HepG2 (cell line): Measurements from ENCODE around the gene ABAT. TPM values are rescaled to one million over a fixed set of nuclear protein-coding genes. Genes with fewer than 3 reads are reported as not detected.

ENCODE experiments used
- EEA1 ChIP-seq: sonication (generic); formaldehyde crosslinking; IDR thresholded peaks from 2 replicates; pipeline ENCODE4 v1.5.1; 2020; ENCODE audit warnings: mild to moderate bottlenecking, missing genetic modification reagents, borderline replicate concordance
- HNRNPK ChIP-seq: fragments of 200-400 bp; formaldehyde crosslinking; IDR thresholded peaks from 2 replicates; pipeline ENCODE4 v1.6.1; 2018; ENCODE audit warnings: low read length, low read depth, moderate library complexity, mild to moderate bottlenecking; ENCODE audit not compliant: poor library complexity, severe bottlenecking
- MAF1 ChIP-seq: sonication (generic); formaldehyde crosslinking; IDR thresholded peaks from 2 replicates; pipeline ENCODE4 v1.5.0; 2020; ENCODE audit warnings: missing genetic modification reagents, borderline replicate concordance
- NR2F1 ChIP-seq, 2 experiments: fragments of 450-650 bp in 1 of 2; formaldehyde crosslinking in 1 of 2; IDR thresholded peaks; 2 replicates each; pipeline versions ENCODE4 v1.5.0 to v1.6.1; 2016 to 2020; ENCODE audit warnings: mild to moderate bottlenecking in 1 of 2, missing compliant biosample characterization in 1 of 2, missing genetic modification reagents in 1 of 2, moderate library complexity in 1 of 2
- SRF ChIP-seq: IDR thresholded peaks from 2 replicates; pipeline ENCODE4 v1.6.1; 2011; ENCODE audit warnings: mild to moderate bottlenecking, low read depth, low read length, moderate library complexity
- TRIM24 ChIP-seq: sonication (generic); formaldehyde crosslinking; IDR thresholded peaks from 2 replicates; pipeline ENCODE4 v1.8.0; 2022; ENCODE audit warnings: mild to moderate bottlenecking, missing genetic modification reagents
- ZNF530 ChIP-seq: sonication (generic); formaldehyde crosslinking; IDR thresholded peaks from 2 replicates; pipeline ENCODE4 v1.5.0; 2020; ENCODE audit warnings: low read depth, mild to moderate bottlenecking, missing genetic modification reagents
- ZNF562 ChIP-seq: sonication (generic); formaldehyde crosslinking; IDR thresholded peaks from 2 replicates; pipeline ENCODE4 v1.8.0; 2022; ENCODE audit warnings: missing genetic modification reagents, borderline replicate concordance
- ZNF660 ChIP-seq: sonication (generic); formaldehyde crosslinking; IDR thresholded peaks from 2 replicates; pipeline ENCODE4 v1.5.1; 2020; ENCODE audit warnings: mild to moderate bottlenecking, low read depth, missing genetic modification reagents, borderline replicate concordance
- ZNF747 ChIP-seq: sonication (generic); formaldehyde crosslinking; IDR thresholded peaks from 2 replicates; pipeline ENCODE4 v1.8.1; 2023; ENCODE audit warnings: missing genetic modification reagents, mild to moderate bottlenecking, borderline replicate concordance
- polyA plus RNA-seq, 8 experiments: library from polyadenylated mRNA; depleted of rRNA in 3 of 8; stranded (reverse) in 7 of 8; unstranded in 1 of 8; fragments of >200 nt; fragmentation: Illumina TruSeq in 4 of 8; extraction: Trizol in 4 of 8; gene quantifications; 2 replicates each; pipeline versions ENCODE4 v1.2.1 to v1.2.3, GENCODE V29; 2011 to 2016; ENCODE audit warnings: low read depth in 4 of 8, missing spikeins in 1 of 8, mixed read lengths in 1 of 8; ENCODE audit not compliant: insufficient read depth in 1 of 8
- total RNA-seq, 5 experiments: library from RNA; depleted of rRNA; stranded (reverse); fragments of >200 nt; fragmentation: Illumina TruSeq; extraction: Trizol; gene quantifications; 2 replicates each; pipeline ENCODE4 v1.2.3, GENCODE V29; 2016; ENCODE audit warnings: low read depth in 1 of 5
- TF ChIP-seq, protein P1 (sequence below): IDR thresholded peaks from 2 replicates; pipeline ENCODE4 v1.6.1; 2018; ENCODE audit warnings: missing genetic modification reagents, mild to moderate bottlenecking, missing compliant biosample characterization
- TF ChIP-seq, protein P2 (sequence below): IDR thresholded peaks from 2 replicates; pipeline ENCODE4 v1.6.1; 2016; ENCODE audit warnings: missing genetic modification reagents, missing compliant biosample characterization
- TF ChIP-seq, protein P3 (sequence below): sonication (generic); formaldehyde crosslinking; IDR thresholded peaks from 2 replicates; pipeline ENCODE4 v1.5.0; 2020; ENCODE audit warnings: mild to moderate bottlenecking, missing genetic modification reagents
- TF ChIP-seq, protein P4 (sequence below): sonication (generic); formaldehyde crosslinking; IDR thresholded peaks from 2 replicates; pipeline ENCODE4 v1.5.0; 2020; ENCODE audit warnings: mild to moderate bottlenecking, missing genetic modification reagents
- TF ChIP-seq, protein P5 (sequence below): sonication (generic); formaldehyde crosslinking; conservative IDR thresholded peaks from 2 replicates; pipeline ENCODE4 v1.4.0; 2020; ENCODE audit warnings: missing genetic modification reagents
- TF ChIP-seq, protein P6 (sequence below): sonication (generic); formaldehyde crosslinking; conservative IDR thresholded peaks from 2 replicates; pipeline ENCODE4 v1.4.0; 2020; ENCODE audit warnings: missing genetic modification reagents
- TF ChIP-seq, protein P7 (sequence below): sonication (generic); formaldehyde crosslinking; IDR thresholded peaks from 2 replicates; pipeline ENCODE4 v1.4.0; 2020; ENCODE audit warnings: mild to moderate bottlenecking, low read depth, missing genetic modification reagents
- TF ChIP-seq, protein P8 (sequence below): sonication (generic); formaldehyde crosslinking; IDR thresholded peaks from 2 replicates; pipeline ENCODE4 v1.8.1; 2023; ENCODE audit warnings: mild to moderate bottlenecking, inconsistent platforms, moderate library complexity, missing genetic modification reagents, borderline replicate concordance

The ABAT gene
- total and polyA plus RNA-seq, 2 of the 13 experiments (the other 11 are each of a cell fraction or from before 2014, with no cell fraction given): 47.6 to 97.3 TPM

DNA sequence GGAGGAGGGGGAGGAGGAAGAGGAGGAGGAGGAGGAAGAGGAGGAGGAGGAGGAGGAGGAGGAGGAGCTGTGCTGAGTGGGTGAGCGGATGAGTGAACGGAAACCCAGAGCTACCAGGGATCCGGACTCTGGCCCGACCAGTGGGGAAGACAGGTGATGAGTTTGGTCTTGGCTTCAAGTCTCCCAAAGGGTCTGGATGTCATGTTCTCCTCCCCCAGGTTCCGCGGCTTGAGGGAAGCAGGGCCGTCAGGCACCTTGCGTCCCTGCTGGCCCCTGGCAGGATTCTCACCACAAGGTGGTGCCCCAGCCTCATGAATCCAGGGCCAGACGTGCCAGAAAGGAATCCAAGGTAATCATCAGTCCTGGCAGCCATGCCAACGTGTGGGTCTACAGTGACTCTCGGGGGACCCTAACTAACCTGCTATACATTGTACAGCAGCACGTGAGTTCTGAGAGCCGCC, 13.5 kb upstream of the ABAT start (continued):
- TF ChIP-seq, protein P1, sequence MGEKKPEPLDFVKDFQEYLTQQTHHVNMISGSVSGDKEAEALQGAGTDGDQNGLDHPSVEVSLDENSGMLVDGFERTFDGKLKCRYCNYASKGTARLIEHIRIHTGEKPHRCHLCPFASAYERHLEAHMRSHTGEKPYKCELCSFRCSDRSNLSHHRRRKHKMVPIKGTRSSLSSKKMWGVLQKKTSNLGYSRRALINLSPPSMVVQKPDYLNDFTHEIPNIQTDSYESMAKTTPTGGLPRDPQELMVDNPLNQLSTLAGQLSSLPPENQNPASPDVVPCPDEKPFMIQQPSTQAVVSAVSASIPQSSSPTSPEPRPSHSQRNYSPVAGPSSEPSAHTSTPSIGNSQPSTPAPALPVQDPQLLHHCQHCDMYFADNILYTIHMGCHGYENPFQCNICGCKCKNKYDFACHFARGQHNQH (CRISPR knock-in tag): no peak; the same call in 1 of the 2 replicates
- TF ChIP-seq, protein P2, sequence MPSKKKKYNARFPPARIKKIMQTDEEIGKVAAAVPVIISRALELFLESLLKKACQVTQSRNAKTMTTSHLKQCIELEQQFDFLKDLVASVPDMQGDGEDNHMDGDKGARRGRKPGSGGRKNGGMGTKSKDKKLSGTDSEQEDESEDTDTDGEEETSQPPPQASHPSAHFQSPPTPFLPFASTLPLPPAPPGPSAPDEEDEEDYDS: no peak
- TF ChIP-seq ZNF530 (CRISPR knock-in tag): no peak
- TF ChIP-seq ZNF660: no peak
- TF ChIP-seq, protein P3, sequence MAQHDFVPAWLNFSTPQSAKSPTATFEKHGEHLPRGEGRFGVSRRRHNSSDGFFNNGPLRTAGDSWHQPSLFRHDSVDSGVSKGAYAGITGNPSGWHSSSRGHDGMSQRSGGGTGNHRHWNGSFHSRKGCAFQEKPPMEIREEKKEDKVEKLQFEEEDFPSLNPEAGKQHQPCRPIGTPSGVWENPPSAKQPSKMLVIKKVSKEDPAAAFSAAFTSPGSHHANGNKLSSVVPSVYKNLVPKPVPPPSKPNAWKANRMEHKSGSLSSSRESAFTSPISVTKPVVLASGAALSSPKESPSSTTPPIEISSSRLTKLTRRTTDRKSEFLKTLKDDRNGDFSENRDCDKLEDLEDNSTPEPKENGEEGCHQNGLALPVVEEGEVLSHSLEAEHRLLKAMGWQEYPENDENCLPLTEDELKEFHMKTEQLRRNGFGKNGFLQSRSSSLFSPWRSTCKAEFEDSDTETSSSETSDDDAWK (CRISPR knock-in tag): no peak
- TF ChIP-seq NR2F1 (CRISPR knock-in tag; IDR thresholded peaks at IDR 0.05): no peak
- no peak for TF ChIP-seq SRF
- TF ChIP-seq, protein P4, sequence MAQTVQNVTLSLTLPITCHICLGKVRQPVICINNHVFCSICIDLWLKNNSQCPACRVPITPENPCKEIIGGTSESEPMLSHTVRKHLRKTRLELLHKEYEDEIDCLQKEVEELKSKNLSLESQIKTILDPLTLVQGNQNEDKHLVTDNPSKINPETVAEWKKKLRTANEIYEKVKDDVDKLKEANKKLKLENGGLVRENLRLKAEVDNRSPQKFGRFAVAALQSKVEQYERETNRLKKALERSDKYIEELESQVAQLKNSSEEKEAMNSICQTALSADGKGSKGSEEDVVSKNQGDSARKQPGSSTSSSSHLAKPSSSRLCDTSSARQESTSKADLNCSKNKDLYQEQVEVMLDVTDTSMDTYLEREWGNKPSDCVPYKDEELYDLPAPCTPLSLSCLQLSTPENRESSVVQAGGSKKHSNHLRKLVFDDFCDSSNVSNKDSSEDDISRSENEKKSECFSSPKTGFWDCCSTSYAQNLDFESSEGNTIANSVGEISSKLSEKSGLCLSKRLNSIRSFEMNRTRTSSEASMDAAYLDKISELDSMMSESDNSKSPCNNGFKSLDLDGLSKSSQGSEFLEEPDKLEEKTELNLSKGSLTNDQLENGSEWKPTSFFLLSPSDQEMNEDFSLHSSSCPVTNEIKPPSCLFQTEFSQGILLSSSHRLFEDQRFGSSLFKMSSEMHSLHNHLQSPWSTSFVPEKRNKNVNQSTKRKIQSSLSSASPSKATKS (CRISPR knock-in tag): no peak
- no peak for TF ChIP-seq ZNF562
- no peak for TF ChIP-seq TRIM24
- TF ChIP-seq MAF1 (CRISPR knock-in tag): no peak
- TF ChIP-seq, protein P5, sequence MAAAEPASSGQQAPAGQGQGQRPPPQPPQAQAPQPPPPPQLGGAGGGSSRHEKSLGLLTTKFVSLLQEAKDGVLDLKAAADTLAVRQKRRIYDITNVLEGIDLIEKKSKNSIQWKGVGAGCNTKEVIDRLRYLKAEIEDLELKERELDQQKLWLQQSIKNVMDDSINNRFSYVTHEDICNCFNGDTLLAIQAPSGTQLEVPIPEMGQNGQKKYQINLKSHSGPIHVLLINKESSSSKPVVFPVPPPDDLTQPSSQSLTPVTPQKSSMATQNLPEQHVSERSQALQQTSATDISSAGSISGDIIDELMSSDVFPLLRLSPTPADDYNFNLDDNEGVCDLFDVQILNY: no peak
- TF ChIP-seq, protein P6, sequence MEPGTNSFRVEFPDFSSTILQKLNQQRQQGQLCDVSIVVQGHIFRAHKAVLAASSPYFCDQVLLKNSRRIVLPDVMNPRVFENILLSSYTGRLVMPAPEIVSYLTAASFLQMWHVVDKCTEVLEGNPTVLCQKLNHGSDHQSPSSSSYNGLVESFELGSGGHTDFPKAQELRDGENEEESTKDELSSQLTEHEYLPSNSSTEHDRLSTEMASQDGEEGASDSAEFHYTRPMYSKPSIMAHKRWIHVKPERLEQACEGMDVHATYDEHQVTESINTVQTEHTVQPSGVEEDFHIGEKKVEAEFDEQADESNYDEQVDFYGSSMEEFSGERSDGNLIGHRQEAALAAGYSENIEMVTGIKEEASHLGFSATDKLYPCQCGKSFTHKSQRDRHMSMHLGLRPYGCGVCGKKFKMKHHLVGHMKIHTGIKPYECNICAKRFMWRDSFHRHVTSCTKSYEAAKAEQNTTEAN: no peak
- TF ChIP-seq ZNF747 (CRISPR knock-in tag): no peak
- peak; percentile 71 for TF ChIP-seq HNRNPK
- TF ChIP-seq, protein P7, sequence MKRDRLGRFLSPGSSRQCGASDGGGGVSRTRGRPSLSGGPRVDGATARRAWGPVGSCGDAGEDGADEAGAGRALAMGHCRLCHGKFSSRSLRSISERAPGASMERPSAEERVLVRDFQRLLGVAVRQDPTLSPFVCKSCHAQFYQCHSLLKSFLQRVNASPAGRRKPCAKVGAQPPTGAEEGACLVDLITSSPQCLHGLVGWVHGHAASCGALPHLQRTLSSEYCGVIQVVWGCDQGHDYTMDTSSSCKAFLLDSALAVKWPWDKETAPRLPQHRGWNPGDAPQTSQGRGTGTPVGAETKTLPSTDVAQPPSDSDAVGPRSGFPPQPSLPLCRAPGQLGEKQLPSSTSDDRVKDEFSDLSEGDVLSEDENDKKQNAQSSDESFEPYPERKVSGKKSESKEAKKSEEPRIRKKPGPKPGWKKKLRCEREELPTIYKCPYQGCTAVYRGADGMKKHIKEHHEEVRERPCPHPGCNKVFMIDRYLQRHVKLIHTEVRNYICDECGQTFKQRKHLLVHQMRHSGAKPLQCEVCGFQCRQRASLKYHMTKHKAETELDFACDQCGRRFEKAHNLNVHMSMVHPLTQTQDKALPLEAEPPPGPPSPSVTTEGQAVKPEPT (CRISPR knock-in tag): no peak
- TF ChIP-seq, protein P8, sequence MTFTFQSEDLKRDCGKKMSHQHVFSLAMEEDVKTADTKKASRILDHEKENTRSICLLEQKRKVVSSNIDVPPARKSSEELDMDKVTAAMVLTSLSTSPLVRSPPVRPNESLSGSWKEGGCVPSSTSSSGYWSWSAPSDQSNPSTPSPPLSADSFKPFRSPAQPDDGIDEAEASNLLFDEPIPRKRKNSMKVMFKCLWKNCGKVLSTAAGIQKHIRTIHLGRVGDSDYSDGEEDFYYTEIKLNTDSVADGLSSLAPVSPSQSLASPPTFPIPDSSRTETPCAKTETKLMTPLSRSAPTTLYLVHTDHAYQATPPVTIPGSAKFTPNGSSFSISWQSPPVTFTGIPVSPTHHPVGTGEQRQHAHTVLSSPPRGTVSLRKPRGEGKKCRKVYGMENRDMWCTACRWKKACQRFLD (CRISPR knock-in tag): no peak
- TF ChIP-seq EEA1 (CRISPR knock-in tag): no peak
